Testis (tissue), 2 donors: ENCODE results near the gene GNGT1.

Experiments used
- CTCF ChIP-seq, 3 experiments: fragments of 450-650 bp in 2 of 3; fragments of 200-600 bp in 1 of 3; sonication (generic) in 1 of 3; IDR thresholded peaks; one replicate each; pipeline ENCODE4 v1.5.1; 2016 to 2019; ENCODE audit warnings: antibody characterized with exemption in 3 of 3, mild to moderate bottlenecking in 2 of 3, moderate library complexity in 1 of 3
- POLR2A ChIP-seq: fragments of 450-650 bp; IDR thresholded peaks from one replicate; pipeline ENCODE4 v1.6.1; 2017; ENCODE audit warnings: antibody characterized with exemption, mild to moderate bottlenecking, moderate library complexity

GRCh38 chr7:93926800-93927199 is 20.4 kb downstream of the GNGT1 start:
- TF ChIP-seq POLR2A, result no peak
- TF ChIP-seq CTCF (IDR thresholded peaks at IDR 0.05), result no peak
